Measurements from ENCODE around the gene ACVRL1.

ACVRL1 gene

GRCh38 chr12:51920046-51920445, 12.7 kb downstream of the ACVRL1 start:
- no peaks in the 10 kb centered on the region for H3K4me1 ChIP-seq (ENCODE audit: insufficient read depth, low read length, severe bottlenecking)
- no peak overlapping the region for H3K27ac ChIP-seq (ENCODE audit: low read depth, low read length, poor library complexity, severe bottlenecking)
- no peaks in the 10 kb centered on the region for H3F3A ChIP-seq (ENCODE audit: insufficient read depth, low read length)
- no peaks in the 10 kb centered on the region for H3K9me2 ChIP-seq (ENCODE audit: low read depth, low read length)
- no peaks in the 10 kb centered on the region for H3K27me3 ChIP-seq (ENCODE audit: insufficient read depth, low read length)
- no peaks in the 10 kb centered on the region for H4K20me1 ChIP-seq (ENCODE audit: insufficient read depth, low read length)
- H3K36me3 ChIP-seq (ENCODE audit: insufficient read depth, low read length) = no peaks in the 10 kb centered on the region
- TF ChIP-seq EZH2 (IDR thresholded peaks at IDR 0.05; ENCODE audit: borderline replicate concordance, low read length) (no peak), CTCF (IDR thresholded peaks at IDR 0.05; ENCODE audit: low read length) (no peak)
- no peaks in the 10 kb centered on the region for H3K9me3 ChIP-seq (ENCODE audit: low read length)
- no peaks in the 10 kb centered on the region for H3K79me2 ChIP-seq (ENCODE audit: insufficient read depth, low read length)
- H3K4me3 ChIP-seq (ENCODE audit: low read depth, low read length, poor library complexity, severe bottlenecking) = no peak overlapping the region
- H3K4me2 ChIP-seq (ENCODE audit: low read length) = no peak overlapping the region
- H2AFZ ChIP-seq (ENCODE audit: low read length) = no peak overlapping the region
- no peak overlapping the region for H3K9ac ChIP-seq (ENCODE audit: low read length)

- no peak overlapping the region for H3K4me2 ChIP-seq (ENCODE audit: low read length)
- TF ChIP-seq EZH2 (IDR thresholded peaks at IDR 0.05; ENCODE audit: borderline replicate concordance, low read length) (no peak), CTCF (IDR thresholded peaks at IDR 0.05; ENCODE audit: low read length) (no peak)
- H3F3A ChIP-seq (ENCODE audit: insufficient read depth, low read length) = no peaks in the 10 kb centered on the region
- H2AFZ ChIP-seq (ENCODE audit: low read length) = no peak overlapping the region
- H3K9me3 ChIP-seq (ENCODE audit: low read length) = no peaks in the 10 kb centered on the region
- H3K36me3 ChIP-seq (ENCODE audit: insufficient read depth, low read length) = no peaks in the 10 kb centered on the region
- H3K79me2 ChIP-seq (ENCODE audit: insufficient read depth, low read length) = no peaks in the 10 kb centered on the region
- H3K9me2 ChIP-seq (ENCODE audit: low read depth, low read length) = no peaks in the 10 kb centered on the region
- H3K27me3 ChIP-seq (ENCODE audit: insufficient read depth, low read length) = no peaks in the 10 kb centered on the region
- no peak overlapping the region for H3K9ac ChIP-seq (ENCODE audit: low read length)
- H3K27ac ChIP-seq (ENCODE audit: low read depth, low read length, poor library complexity, severe bottlenecking) = no peak overlapping the region
- no peak overlapping the region for H3K4me3 ChIP-seq (ENCODE audit: low read depth, low read length, poor library complexity, severe bottlenecking)
- H4K20me1 ChIP-seq (ENCODE audit: insufficient read depth, low read length) = no peaks in the 10 kb centered on the region
- no peaks in the 10 kb centered on the region for H3K4me1 ChIP-seq (ENCODE audit: insufficient read depth, low read length, severe bottlenecking)
Measured at GRCh38 chr12:51921017-51921725, 13.9 kb downstream of the ACVRL1 start.

GRCh38 chr12:51922146-51922545, 14.8 kb downstream of the ACVRL1 start:
- H3K9ac ChIP-seq (ENCODE audit: low read length) = no peak overlapping the region
- no peaks in the 10 kb centered on the region for H3K4me1 ChIP-seq (ENCODE audit: insufficient read depth, low read length, severe bottlenecking)
- H4K20me1 ChIP-seq (ENCODE audit: insufficient read depth, low read length) = no peaks in the 10 kb centered on the region
- H3K4me2 ChIP-seq (ENCODE audit: low read length) = no peak overlapping the region
- H3K36me3 ChIP-seq (ENCODE audit: insufficient read depth, low read length) = no peaks in the 10 kb centered on the region
- H3K27ac ChIP-seq (ENCODE audit: low read depth, low read length, poor library complexity, severe bottlenecking) = no peak overlapping the region
- H3F3A ChIP-seq (ENCODE audit: insufficient read depth, low read length) = no peaks in the 10 kb centered on the region
- no peaks in the 10 kb centered on the region for H3K27me3 ChIP-seq (ENCODE audit: insufficient read depth, low read length)
- H3K79me2 ChIP-seq (ENCODE audit: insufficient read depth, low read length) = no peaks in the 10 kb centered on the region
- no peak overlapping the region for H3K4me3 ChIP-seq (ENCODE audit: low read depth, low read length, poor library complexity, severe bottlenecking)
- H3K9me3 ChIP-seq (ENCODE audit: low read length) = no peaks in the 10 kb centered on the region
- TF ChIP-seq EZH2 (IDR thresholded peaks at IDR 0.05; ENCODE audit: borderline replicate concordance, low read length) (no peak), CTCF (IDR thresholded peaks at IDR 0.05; ENCODE audit: low read length) (no peak)
- H3K9me2 ChIP-seq (ENCODE audit: low read depth, low read length) = no peaks in the 10 kb centered on the region
- no peak overlapping the region for H2AFZ ChIP-seq (ENCODE audit: low read length)

Data from OCI-LY1 (cell line).